Neuronal stem cell (in vitro differentiated cells): Measurements from ENCODE around the gene PTPN6. TPM values are rescaled to one million over a fixed set of nuclear protein-coding genes. Genes with fewer than 3 reads are reported as not detected.

Experiments used
- DNase-seq: peaks from one replicate; pipeline ENCODE4 v3.0.0-alpha.2; 2013; ENCODE audit warnings: low spot score
- H2AFZ ChIP-seq: one replicate; pipeline ENCODE4 v1.6.1; 2013; ENCODE audit warnings: mild to moderate bottlenecking, low read length, inconsistent platforms
- H2AK5ac ChIP-seq: 2 replicates; pipeline ENCODE4 v1.6.1; 2013; ENCODE audit warnings: low read depth, mild to moderate bottlenecking, inconsistent platforms, low read length, moderate library complexity, mixed read lengths
- H2BK120ac ChIP-seq: 2 replicates; pipeline ENCODE4 v1.6.1; 2013; ENCODE audit warnings: low read depth, mild to moderate bottlenecking, inconsistent platforms, low read length, moderate library complexity, mixed read lengths
- H2BK12ac ChIP-seq: one replicate; pipeline ENCODE4 v1.6.1; 2013; ENCODE audit warnings: low read length, inconsistent platforms
- H2BK15ac ChIP-seq: 2 replicates; pipeline ENCODE4 v1.6.1; 2013; ENCODE audit warnings: mild to moderate bottlenecking, low read length, inconsistent platforms, mixed read lengths
- H2BK5ac ChIP-seq: one replicate; pipeline ENCODE4 v1.6.1; 2013; ENCODE audit warnings: inconsistent platforms, mild to moderate bottlenecking, low read length, moderate library complexity
- H3K14ac ChIP-seq: one replicate; pipeline ENCODE4 v1.6.1; 2013; ENCODE audit warnings: low read length, inconsistent platforms
- H3K18ac ChIP-seq: 2 replicates; pipeline ENCODE4 v1.6.1; 2013; ENCODE audit warnings: low read length, inconsistent platforms
- H3K23ac ChIP-seq: 2 replicates; pipeline ENCODE4 v1.6.1; 2013; ENCODE audit warnings: low read depth, mild to moderate bottlenecking, mixed read lengths, low read length, inconsistent platforms; ENCODE audit not compliant: poor library complexity
- H3K27ac ChIP-seq: replicated peaks from 3 replicates; pipeline ENCODE4 v1.5.1; 2013; ENCODE audit warnings: low read length, inconsistent platforms
- H3K27me3 ChIP-seq, 3 experiments: 2 replicates each; pipeline ENCODE4 v1.6.1; 2013; ENCODE audit warnings: low read length in 3 of 3, mild to moderate bottlenecking in 2 of 3, inconsistent platforms in 1 of 3, low read depth in 1 of 3, mixed read lengths in 1 of 3, moderate library complexity in 1 of 3; ENCODE audit not compliant: control insufficient read depth in 3 of 3, insufficient read depth in 3 of 3
- H3K36me3 ChIP-seq, 2 donors: replicated peaks in 1 of 2; 2 replicates each; pipeline ENCODE4 v1.6.1; 2013; ENCODE audit warnings: low read length in 2 of 2; ENCODE audit not compliant: control insufficient read depth in 2 of 2, insufficient read depth in 2 of 2
- H3K4ac ChIP-seq: 2 replicates; pipeline ENCODE4 v1.6.1; 2013; ENCODE audit warnings: inconsistent platforms, mild to moderate bottlenecking, low read length, moderate library complexity
- H3K4me1 ChIP-seq, 2 donors: 1 replicate in 1 of 2; 2 replicates in 1 of 2; pipeline ENCODE4 v1.6.1; 2013; ENCODE audit warnings: low read length in 2 of 2, low read depth in 1 of 2; ENCODE audit not compliant: control insufficient read depth in 2 of 2, insufficient read depth in 1 of 2
- H3K4me2 ChIP-seq: one replicate; pipeline ENCODE4 v1.6.1; 2013; ENCODE audit warnings: mild to moderate bottlenecking, low read length, inconsistent platforms; ENCODE audit not compliant: insufficient read depth, poor library complexity, severe bottlenecking
- H3K4me3 ChIP-seq, 2 donors: 2 replicates each; pipeline ENCODE4 v1.5.1; 2013; ENCODE audit warnings: low read length in 2 of 2, mild to moderate bottlenecking in 2 of 2, inconsistent platforms in 1 of 2, moderate library complexity in 1 of 2
- H3K79me1 ChIP-seq: one replicate; pipeline ENCODE4 v1.6.1; 2013; ENCODE audit warnings: low read depth, mild to moderate bottlenecking, inconsistent platforms, low read length, moderate library complexity
- H3K9ac ChIP-seq: one replicate; pipeline ENCODE4 v1.6.1; 2013; ENCODE audit warnings: mild to moderate bottlenecking, low read depth, low read length, inconsistent platforms; ENCODE audit not compliant: poor library complexity
- H3K9me3 ChIP-seq, 2 donors: replicated peaks in 1 of 2; 2 replicates each; pipeline versions ENCODE3 to v1.6.1; 2013; ENCODE audit warnings: low read length in 2 of 2, mild to moderate bottlenecking in 2 of 2, inconsistent platforms in 1 of 2, low read depth in 1 of 2, mixed read lengths in 1 of 2, moderate library complexity in 1 of 2; ENCODE audit not compliant: control insufficient read depth in 2 of 2, insufficient read depth in 1 of 2
- H4K8ac ChIP-seq: one replicate; pipeline ENCODE4 v1.6.1; 2013; ENCODE audit warnings: low read depth, mild to moderate bottlenecking, inconsistent platforms, low read length, moderate library complexity
- H4K91ac ChIP-seq: one replicate; pipeline ENCODE4 v1.6.1; 2013; ENCODE audit warnings: low read length, low read depth, mild to moderate bottlenecking, inconsistent platforms; ENCODE audit not compliant: poor library complexity
- WGBS, 2 donors: extraction: QIAGEN DNeasy Blood & Tissue Kit; methylation state at CpG; one replicate each; pipeline ENCODE4 v1.1.7; 2013; ENCODE audit warnings: missing lambda C conversion rate in 2 of 2, mixed read lengths in 1 of 2; ENCODE audit not compliant: insufficient read length in 2 of 2, insufficient replicate concordance in 1 of 2; ENCODE audit errors: extremely low coverage in 2 of 2; 5-methylcytosine and 5-hydroxymethylcytosine counted together
- polyA plus RNA-seq, 2 experiments: library from polyadenylated mRNA; stranded (reverse); fragments of 200-250 nt; gene quantifications; one replicate each; pipeline ENCODE4 v1.2.3, GENCODE V29; 2013

Gene PTPN6
- 3.2 TPM for polyA plus RNA-seq (2013, experiment 1 of 2)
- polyA plus RNA-seq (2013, experiment 2 of 2) = 2.7 TPM

DNA sequence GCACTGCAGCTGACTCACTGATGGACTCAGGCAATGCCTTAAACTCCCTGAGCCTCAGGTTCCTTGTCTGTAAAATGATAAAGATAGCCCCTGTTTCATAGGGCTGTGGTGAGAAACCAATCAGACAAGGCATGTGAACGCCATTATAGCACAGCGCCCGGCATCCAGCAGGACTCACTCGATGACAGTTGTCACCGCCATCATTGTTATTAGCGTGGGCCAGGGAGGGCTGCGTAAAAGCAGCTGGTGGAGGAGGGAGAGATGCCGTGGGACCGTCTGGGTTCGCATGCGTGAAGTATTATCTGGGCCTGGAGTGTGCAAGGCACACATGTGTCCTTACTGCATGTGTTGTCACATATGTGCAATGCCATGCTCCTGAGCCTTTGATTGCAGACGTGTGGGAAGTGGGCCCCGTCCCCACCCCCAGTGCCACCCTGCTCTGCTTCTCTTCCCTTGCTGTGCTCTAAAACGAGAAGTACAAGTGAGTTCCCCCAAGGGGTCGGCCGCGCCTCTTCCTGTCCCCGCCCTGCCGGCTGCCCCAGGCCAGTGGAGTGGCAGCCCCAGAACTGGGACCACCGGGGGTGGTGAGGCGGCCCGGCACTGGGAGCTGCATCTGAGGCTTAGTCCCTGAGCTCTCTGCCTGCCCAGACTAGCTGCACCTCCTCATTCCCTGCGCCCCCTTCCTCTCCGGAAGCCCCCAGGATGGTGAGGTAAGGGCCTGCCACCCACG, at the start of gene PTPN6:
Gene PTPN6, plus strand, starts transcription at position 546 of the 730 bp plus-strand sequence. Its CDS starts 157 bp downstream, at position 703.
- H3K27me3 ChIP-seq = no peaks in the 10 kb centered on the region
- H3K4me2 ChIP-seq = no peak within 1 kb of the TSS
- H3K9me3 ChIP-seq = no peaks in the 10 kb centered on the region
- peak within 1 kb of the TSS; percentile 63 for H3K18ac ChIP-seq
- peak within 1 kb of the TSS; percentile 28 for H2BK15ac ChIP-seq
- peak within 1 kb of the TSS; percentile 76 for H2AK5ac ChIP-seq
- no peak for DNase-seq
- H2AFZ ChIP-seq = peak within 1 kb of the TSS; percentile 80
- no peak within 1 kb of the TSS for H3K27ac ChIP-seq
- H4K8ac ChIP-seq = peak within 1 kb of the TSS; percentile 23
- no peak within 1 kb of the TSS for H3K4me3 ChIP-seq
- H4K91ac ChIP-seq = peak within 1 kb of the TSS; percentile 59
- no peak within 1 kb of the TSS for H2BK12ac ChIP-seq
- peak within 1 kb of the TSS; percentile 45 for H3K9ac ChIP-seq
- H3K4me1 ChIP-seq = peaks cover 7 to 19% of the 10 kb centered on the region in 2 donors
- no CpG with 5 or more reads among the region's 25 CpGs for WGBS, 2 donors
- peak within 1 kb of the TSS; percentile 45 for H2BK5ac ChIP-seq
- no peak within 1 kb of the TSS for H3K4ac ChIP-seq
- H3K79me1 ChIP-seq = no peaks in the 10 kb centered on the region
- H3K36me3 ChIP-seq = peaks cover 0 to 12% of the 10 kb centered on the region in 2 donors
- H2BK120ac ChIP-seq = no peak within 1 kb of the TSS
- peak within 1 kb of the TSS; percentile 69 for H3K23ac ChIP-seq
- H3K14ac ChIP-seq = peak within 1 kb of the TSS; percentile 58

DNA sequence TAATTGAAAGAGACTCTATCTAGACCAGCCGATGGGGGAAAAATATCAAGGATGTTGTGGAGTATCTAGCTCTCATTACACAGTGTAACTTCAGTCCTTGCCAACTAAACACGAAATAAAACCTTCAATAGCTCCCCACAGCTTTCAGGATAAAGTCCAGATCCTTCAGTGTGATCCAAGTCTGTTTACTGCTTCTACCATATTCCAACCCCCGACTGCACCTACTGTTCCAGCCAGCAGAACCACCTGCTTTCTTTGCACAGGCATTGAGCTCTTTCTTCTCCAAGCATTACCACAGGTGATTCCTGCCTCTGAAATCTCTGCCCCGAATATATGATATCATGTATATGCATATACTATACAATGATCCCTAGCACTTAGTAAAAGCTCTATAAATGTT, 48.7 kb upstream of the PTPN6 start:
- Histone ChIP-seq H3K36me3 (no peaks in the 10 kb centered on the region), H2AFZ (no peak overlapping the region), H3K4me2 (no peak overlapping the region), H3K27ac (no peak overlapping the region), H3K79me1 (peaks cover 1% of the 10 kb centered on the region), H2BK12ac (no peak overlapping the region), H3K27me3 (no peaks in the 10 kb centered on the region), H3K9me3 (no peaks in the 10 kb centered on the region), H2AK5ac (no peak overlapping the region), H3K9ac (no peak overlapping the region), H3K18ac (no peak overlapping the region), H3K14ac (no peak overlapping the region), H4K91ac (no peak overlapping the region), H3K23ac (no peak overlapping the region), H3K4ac (no peak overlapping the region), H4K8ac (no peak overlapping the region), H2BK15ac (no peak overlapping the region), H2BK120ac (no peak overlapping the region), H3K4me3 (no peak overlapping the region), H3K4me1 (peaks cover 10 to 15% of the 10 kb centered on the region in 2 donors), H2BK5ac (no peak overlapping the region)
- WGBS, 2 donors = no CpG with 5 or more reads among the region's 4 CpGs
- DNase-seq = no peak

DNA sequence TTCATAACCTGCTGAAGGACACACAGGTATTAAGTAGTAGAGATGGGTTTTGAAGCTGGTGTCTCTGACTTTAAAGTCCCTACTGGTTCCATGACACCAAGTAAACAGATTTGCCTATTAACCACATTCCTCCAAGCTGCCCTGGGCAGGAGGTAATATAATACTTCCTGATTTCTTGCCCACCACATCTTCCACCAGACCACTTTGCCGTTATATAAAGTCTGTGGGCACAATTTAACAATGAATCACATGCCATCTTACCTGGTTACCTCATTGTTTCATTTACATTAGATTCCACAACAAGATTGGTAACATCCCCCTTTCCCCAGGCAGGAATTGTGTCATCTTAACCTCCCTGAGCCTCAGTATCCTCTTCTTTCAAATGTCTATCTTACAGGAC, 47.4 kb upstream of the PTPN6 start:
- Histone ChIP-seq H2BK120ac (no peak overlapping the region), H3K4me2 (no peak overlapping the region), H2BK5ac (no peak overlapping the region), H4K8ac (no peak overlapping the region), H3K36me3 (no peaks in the 10 kb centered on the region), H3K4me1 (peaks cover 10 to 15% of the 10 kb centered on the region in 2 donors), H3K14ac (no peak overlapping the region), H3K4ac (no peak overlapping the region), H2BK12ac (no peak overlapping the region), H3K9ac (no peak overlapping the region), H2BK15ac (no peak overlapping the region), H3K79me1 (peaks cover 1% of the 10 kb centered on the region), H3K27ac (no peak overlapping the region), H3K9me3 (no peaks in the 10 kb centered on the region), H3K4me3 (no peak overlapping the region), H3K18ac (no peak overlapping the region), H3K27me3 (no peaks in the 10 kb centered on the region), H2AK5ac (no peak overlapping the region), H2AFZ (peak overlapping the region; percentile 93), H4K91ac (no peak overlapping the region), H3K23ac (no peak overlapping the region)
- WGBS, 2 donors = no CpG with 5 or more reads among the region's 1 CpG
- DNase-seq = no peak
